Nephron (organoid): ENCODE data around the gene IL1F10.

Experiments used
- H3K27ac Mint-ChIP-seq, 3 experiments: 2 replicates each; pipeline ENCODE4 v1.8.0; 2020; ENCODE audit warnings: mixed read lengths in 3 of 3, mild to moderate bottlenecking in 2 of 3, moderate library complexity in 1 of 3
- H3K27me3 Mint-ChIP-seq: 2 replicates; pipeline ENCODE4 v1.8.0; 2021; ENCODE audit warnings: low read depth, mild to moderate bottlenecking, moderate library complexity, mixed read lengths
- H3K36me3 Mint-ChIP-seq: 2 replicates; pipeline ENCODE4 v1.8.0; 2020; ENCODE audit warnings: low read depth, mixed read lengths
- H3K4me1 Mint-ChIP-seq: 2 replicates; pipeline ENCODE4 v1.8.0; 2020; ENCODE audit warnings: mixed read lengths
- H3K4me3 Mint-ChIP-seq, 3 experiments: 2 replicates each; pipeline ENCODE4 v1.8.0; 2020; ENCODE audit warnings: mild to moderate bottlenecking in 3 of 3, mixed read lengths in 3 of 3, moderate library complexity in 2 of 3
- H3K9me3 Mint-ChIP-seq: 2 replicates; pipeline ENCODE4 v1.8.0; 2020; ENCODE audit warnings: mixed read lengths
- TF ChIP-seq, protein P1 (sequence below), 3 experiments: fragments of 200-600 bp; sonication (generic); IDR thresholded peaks; one replicate each; pipeline ENCODE4 v1.5.0; 2021; ENCODE audit warnings: antibody characterized with exemption in 3 of 3; ENCODE audit not compliant: unreplicated experiment in 3 of 3

The IL1F10 gene

DNA sequence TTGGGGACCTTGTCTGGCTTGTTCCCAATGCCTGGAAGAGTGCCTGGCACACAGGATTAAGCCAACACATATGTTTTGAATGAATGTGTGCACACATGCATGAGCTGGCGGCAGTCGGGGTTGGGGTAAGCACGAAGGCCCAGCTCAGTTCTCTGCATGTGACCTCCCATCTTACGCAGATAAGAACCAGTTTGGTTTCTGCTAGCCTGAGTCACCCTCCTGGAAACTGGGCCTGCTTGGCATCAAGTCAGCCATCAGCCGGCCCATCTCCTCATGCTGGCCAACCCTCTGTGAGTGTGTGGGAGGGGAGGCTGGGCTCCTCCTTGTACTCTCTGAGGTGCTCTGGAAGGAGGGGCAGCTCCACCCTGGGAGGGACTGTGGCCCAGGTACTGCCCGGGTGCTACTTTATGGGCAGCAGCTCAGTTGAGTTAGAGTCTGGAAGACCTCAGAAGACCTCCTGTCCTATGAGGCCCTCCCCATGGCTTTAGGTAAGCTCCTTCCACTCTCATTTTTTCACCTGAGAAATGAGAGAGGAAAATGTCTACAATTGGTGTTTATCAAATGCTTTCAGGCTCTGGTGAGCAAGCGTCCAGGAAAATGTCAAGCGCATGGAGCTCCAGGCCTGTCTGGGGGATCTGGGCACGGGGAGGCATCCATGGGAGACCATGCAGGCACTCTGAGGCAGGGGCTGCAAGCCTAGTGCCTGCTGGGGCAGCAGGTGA, 49.9 kb downstream of the IL1F10 start:
- TF ChIP-seq, protein P1, sequence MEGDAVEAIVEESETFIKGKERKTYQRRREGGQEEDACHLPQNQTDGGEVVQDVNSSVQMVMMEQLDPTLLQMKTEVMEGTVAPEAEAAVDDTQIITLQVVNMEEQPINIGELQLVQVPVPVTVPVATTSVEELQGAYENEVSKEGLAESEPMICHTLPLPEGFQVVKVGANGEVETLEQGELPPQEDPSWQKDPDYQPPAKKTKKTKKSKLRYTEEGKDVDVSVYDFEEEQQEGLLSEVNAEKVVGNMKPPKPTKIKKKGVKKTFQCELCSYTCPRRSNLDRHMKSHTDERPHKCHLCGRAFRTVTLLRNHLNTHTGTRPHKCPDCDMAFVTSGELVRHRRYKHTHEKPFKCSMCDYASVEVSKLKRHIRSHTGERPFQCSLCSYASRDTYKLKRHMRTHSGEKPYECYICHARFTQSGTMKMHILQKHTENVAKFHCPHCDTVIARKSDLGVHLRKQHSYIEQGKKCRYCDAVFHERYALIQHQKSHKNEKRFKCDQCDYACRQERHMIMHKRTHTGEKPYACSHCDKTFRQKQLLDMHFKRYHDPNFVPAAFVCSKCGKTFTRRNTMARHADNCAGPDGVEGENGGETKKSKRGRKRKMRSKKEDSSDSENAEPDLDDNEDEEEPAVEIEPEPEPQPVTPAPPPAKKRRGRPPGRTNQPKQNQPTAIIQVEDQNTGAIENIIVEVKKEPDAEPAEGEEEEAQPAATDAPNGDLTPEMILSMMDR (IDR thresholded peaks at IDR 0.05; ENCODE audit: unreplicated experiment in 3 of 3): no peak
- Mint-ChIP-seq H3K4me3 (no peak overlapping the region), H3K27ac (no peak overlapping the region), H3K4me1 (no peaks in the 10 kb centered on the region), H3K27me3 (peaks cover 24% of the 10 kb centered on the region), H3K9me3 (no peaks in the 10 kb centered on the region), H3K36me3 (no peaks in the 10 kb centered on the region)

DNA sequence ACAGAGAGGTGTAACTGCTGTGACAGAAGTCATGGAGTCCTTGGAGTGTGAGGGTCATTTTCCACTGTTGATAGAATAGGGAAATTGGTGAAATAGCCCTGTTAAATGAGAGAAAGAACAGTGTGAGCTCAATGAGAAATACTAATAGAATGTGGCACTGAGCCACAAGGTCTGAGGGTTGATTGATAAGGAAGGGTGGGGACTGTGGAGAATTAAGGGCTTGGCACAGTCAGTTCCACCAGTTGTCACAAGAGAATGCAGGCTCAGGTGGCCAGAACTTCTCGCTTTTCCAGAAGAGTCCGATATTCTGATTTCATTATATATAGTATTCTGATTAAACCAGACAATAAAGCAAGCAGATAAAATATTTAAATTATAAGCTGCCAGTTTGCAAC, 50.5 kb downstream of the IL1F10 start:
- H3K9me3 Mint-ChIP-seq: no peaks in the 10 kb centered on the region

DNA sequence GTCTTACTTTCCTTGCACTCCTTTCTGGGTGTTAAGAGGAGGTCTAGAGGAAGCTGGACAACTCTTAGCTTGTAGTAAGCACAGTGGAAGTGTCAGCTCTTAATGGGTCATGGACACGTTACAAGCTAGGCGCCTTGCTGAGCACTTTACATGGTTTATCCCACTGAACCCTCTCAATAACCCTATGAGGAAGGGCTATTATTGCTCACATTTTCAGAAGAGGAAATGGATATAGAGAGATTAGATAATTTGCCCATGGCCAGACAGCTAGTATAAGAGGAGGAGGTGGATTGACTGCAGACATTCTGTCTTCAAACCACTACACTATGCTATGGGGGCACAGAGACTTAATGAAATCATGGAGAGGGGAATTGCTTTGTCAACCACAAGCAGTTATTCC, 51.3 kb downstream of the IL1F10 start:
- peaks cover 30% of the 10 kb centered on the region for H3K27me3 Mint-ChIP-seq

More for the DNA sequence above, 50.5 kb downstream of the IL1F10 start:
- TF ChIP-seq, protein P1 (IDR thresholded peaks at IDR 0.05; ENCODE audit: unreplicated experiment in 3 of 3): no peak
- Mint-ChIP-seq H3K4me1 (no peaks in the 10 kb centered on the region), H3K27ac (no peak overlapping the region), H3K27me3 (peaks cover 24% of the 10 kb centered on the region), H3K36me3 (no peaks in the 10 kb centered on the region), H3K4me3 (no peak overlapping the region)

DNA sequence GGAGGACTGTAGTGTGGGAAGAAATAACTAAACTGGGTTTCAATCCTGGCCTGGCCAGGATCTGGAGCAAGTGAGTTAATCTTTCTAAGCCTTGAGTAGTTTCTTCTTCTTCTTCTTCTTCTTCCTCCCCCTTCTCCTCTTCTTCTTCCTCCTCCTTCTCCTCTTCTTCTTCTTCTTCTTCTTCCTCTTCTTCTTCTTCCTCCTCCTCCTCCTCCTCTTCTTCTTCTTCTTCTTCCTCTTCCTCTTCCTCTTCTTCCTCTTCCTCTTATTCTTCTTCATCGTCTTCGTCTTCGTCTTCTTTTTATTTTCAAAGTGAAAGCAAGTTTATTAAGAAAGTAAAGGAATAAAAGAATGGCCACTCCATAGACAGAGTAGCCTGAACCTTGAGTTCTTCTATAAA, 53.1 kb downstream of the IL1F10 start:
- Mint-ChIP-seq H3K4me3 (no peak overlapping the region), H3K27ac (no peak overlapping the region), H3K27me3 (peaks cover 34% of the 10 kb centered on the region), H3K4me1 (no peaks in the 10 kb centered on the region), H3K9me3 (no peaks in the 10 kb centered on the region), H3K36me3 (no peaks in the 10 kb centered on the region)
- TF ChIP-seq, protein P1 (IDR thresholded peaks at IDR 0.05; ENCODE audit: unreplicated experiment in 3 of 3): no peak

More for the DNA sequence above, 51.3 kb downstream of the IL1F10 start:
- TF ChIP-seq, protein P1 (IDR thresholded peaks at IDR 0.05; ENCODE audit: unreplicated experiment in 3 of 3): no peak
- H3K36me3 Mint-ChIP-seq: no peaks in the 10 kb centered on the region
- H3K9me3 Mint-ChIP-seq: no peaks in the 10 kb centered on the region
- no peak overlapping the region for H3K4me3 Mint-ChIP-seq
- no peaks in the 10 kb centered on the region for H3K4me1 Mint-ChIP-seq
- H3K27ac Mint-ChIP-seq: no peak overlapping the region

DNA sequence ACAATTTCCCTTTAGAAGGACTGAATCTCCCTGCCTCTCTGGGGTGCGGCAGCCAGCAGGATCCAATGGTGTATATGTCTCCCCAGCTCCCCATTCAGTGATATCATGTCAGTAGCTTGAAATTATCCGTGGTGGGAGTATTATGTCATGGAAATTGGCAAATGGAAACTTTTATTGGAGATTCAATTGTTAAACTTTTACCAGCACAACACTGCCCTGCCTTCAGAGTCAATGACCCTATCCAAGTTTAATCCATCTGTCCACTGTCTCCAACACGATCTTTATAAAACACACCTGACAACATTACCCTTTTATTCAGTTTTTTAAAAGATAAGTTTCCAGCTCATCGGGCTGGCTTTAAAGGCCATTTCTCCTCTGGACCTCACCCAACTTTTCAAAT, 54.6 kb downstream of the IL1F10 start:
- H3K36me3 Mint-ChIP-seq: no peaks in the 10 kb centered on the region
- H3K4me3 Mint-ChIP-seq: no peak overlapping the region
- H3K27me3 Mint-ChIP-seq: peaks cover 31% of the 10 kb centered on the region
- H3K9me3 Mint-ChIP-seq: no peaks in the 10 kb centered on the region
- TF ChIP-seq, protein P1 (IDR thresholded peaks at IDR 0.05; ENCODE audit: unreplicated experiment in 3 of 3): no peak
- no peak overlapping the region for H3K27ac Mint-ChIP-seq
- no peaks in the 10 kb centered on the region for H3K4me1 Mint-ChIP-seq

DNA sequence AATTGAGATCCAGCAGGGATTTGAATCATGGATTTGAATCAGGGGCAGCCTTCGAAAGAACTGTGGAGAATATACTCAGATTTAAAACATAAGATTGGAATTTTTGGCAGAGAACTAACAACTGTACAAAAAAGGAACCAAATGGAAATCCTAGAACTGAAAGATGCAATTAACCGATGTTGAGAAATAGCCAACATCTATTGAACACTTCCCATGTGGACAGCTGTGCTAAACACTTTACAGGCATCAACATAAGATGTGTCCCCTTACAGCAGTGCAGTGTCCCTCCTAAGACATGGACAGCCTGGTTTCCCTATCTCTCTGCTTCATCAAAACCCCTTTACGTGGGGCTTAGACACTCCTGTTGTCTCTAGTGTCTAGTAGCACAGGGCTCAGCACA, 56.0 kb downstream of the IL1F10 start:
- H3K9me3 Mint-ChIP-seq: no peaks in the 10 kb centered on the region
- H3K36me3 Mint-ChIP-seq: no peaks in the 10 kb centered on the region
- TF ChIP-seq, protein P1 (IDR thresholded peaks at IDR 0.05; ENCODE audit: unreplicated experiment in 3 of 3): no peak
- no peak overlapping the region for H3K27ac Mint-ChIP-seq
- no peaks in the 10 kb centered on the region for H3K4me1 Mint-ChIP-seq
- H3K4me3 Mint-ChIP-seq: no peak overlapping the region
- H3K27me3 Mint-ChIP-seq: peaks cover 36% of the 10 kb centered on the region
